HG02870 (cell line): ENCODE data around the gene TMEM231.
A peak's percentile ranks its signal among the peaks of the same experiment; 100 is the strongest.
"Not testable (repeated sequence)": the region's sequence is repeated elsewhere in the genome, so short reads cannot be mapped to it uniquely, and the experiment has no call there.

Source experiments
- ATAC-seq: cut with Tn5 transposase; IDR thresholded peaks from one replicate; pipeline ENCODE4 v1.9.1; 2021; ENCODE audit warnings: mild to moderate bottlenecking, moderate library complexity; ENCODE audit not compliant: unreplicated experiment

The TMEM231 gene

DNA sequence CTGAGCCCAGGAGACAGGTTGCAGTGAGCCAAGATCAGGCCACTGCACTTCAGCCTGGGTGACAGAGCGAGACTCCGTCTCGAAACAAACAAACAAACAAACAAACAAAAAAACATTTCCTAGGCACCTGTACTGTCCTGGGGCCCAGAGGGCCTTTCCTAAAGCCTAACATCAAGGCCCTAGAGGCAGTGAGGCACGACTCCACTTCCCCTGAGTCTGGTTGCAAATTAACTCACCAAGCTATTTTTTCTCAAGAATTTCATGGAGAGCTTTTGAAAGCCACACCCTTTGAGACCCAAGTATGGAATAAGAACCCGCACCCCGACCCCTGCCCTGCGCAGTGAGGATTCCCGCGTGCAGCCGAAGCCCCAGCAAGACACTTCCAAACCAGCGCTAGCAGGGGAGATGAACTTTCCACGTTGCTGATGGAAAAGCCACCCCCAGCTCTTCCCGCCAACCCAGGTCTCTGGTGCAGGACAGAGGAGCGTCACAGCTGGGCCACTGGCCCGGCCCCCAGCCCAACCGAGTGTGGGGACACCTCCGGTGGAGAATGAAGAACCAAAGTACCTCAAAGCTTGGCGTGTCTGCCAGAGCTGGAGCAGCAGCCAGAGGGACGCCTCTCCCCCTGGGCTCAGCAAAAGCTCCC is 21.4 kb downstream of the TMEM231 start:
- ATAC-seq, result no peak

DNA sequence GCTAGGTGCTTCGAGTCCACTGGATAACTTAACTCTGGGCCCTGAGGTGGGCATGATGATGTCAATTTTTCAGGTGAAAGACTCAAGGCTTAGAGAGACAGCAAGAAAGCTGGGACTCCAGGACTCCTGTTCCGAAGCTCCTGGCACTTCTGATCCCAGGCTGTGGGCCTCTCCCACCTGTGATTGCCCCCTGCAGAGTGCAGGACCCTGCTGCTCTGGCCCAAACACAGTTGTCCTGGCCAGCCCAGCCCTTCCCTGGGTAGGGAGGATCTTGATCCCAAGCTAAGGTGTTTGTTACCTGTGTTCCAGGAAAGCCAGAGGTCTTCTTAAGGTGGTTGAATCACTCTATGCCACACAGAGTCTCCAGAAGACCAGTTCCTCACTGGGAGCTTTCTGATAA is 23.3 kb downstream of the TMEM231 start:
- no peak for ATAC-seq

DNA sequence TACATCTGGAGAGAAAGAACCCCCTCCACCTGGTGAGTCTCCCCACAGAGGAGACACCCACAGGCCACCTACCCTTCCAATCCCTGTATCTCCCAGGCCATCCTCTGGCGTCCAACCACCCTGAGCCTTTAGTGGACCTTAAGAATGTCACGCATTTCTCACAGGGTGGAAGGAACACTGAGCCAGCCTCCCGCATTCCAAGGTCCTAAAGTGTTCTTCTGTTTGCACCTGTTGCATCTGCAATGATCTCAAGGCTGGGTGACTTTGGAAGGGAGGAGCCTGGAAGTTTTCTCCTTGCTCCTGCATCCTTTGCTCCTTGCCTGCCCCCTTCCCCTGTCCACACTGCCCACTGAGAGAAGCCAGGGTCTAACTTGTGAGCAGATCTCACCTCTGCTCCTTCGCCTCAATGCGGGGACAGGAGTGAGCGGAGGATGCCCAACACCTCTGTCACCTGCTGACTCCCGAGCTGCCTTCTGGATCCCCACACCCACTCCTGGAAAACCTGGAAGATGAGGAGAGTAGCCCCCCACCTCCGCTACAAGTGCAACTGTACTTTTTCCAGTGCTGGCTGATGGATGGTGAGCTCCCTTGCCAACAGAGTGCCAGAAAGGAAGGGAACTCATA is 23.8 kb downstream of the TMEM231 start:
- no peak for ATAC-seq

GRCh38 chr16:75529959-75530358 is 26.1 kb downstream of the TMEM231 start:
- ATAC-seq, result no peak

DNA sequence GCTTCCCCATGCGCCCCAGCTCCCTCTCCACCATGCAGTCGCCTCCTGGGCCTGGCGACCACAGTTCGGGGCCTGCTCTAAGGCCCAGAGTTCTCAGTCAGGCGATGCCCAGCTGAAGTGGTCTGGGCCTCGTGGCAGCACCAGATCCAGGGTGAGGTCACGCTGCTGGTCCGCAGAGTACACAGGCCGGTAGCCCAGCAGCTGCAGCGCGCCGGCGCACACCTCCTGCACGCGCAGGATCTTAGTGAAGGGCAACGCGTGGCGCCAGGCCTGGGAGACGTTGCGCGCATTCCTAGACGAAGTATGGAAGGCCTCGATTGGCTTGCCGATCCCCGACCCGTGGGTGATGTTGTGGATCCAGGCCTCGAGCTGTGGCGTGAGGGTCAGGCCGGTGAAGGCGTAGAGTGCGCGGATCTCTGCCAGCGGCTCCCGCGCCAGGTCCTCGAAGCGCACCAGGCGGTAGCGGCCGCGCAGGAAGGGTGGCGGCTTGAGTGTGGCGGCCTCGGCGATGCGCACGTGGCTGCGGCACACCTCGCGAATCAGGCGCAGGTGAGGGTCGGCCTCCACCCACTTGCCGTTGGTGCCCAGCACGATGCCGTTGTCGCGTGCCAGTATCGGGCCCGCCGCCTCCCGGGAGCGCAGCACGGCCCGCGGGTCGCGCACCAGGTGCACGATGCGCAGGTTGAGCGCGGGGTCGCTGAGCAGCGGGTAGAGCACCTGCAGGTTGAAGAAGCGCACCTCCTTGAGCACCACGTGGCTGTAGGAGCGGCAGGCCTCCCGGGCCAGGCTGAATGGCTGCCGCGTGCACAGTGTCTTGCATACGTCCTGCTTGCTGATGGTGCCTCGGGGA is 26.8 kb downstream of the TMEM231 start:
- ATAC-seq, result no peak

GRCh38 chr16:75527825-75528299 is 28.2 kb downstream of the TMEM231 start:
- no peak for ATAC-seq

DNA sequence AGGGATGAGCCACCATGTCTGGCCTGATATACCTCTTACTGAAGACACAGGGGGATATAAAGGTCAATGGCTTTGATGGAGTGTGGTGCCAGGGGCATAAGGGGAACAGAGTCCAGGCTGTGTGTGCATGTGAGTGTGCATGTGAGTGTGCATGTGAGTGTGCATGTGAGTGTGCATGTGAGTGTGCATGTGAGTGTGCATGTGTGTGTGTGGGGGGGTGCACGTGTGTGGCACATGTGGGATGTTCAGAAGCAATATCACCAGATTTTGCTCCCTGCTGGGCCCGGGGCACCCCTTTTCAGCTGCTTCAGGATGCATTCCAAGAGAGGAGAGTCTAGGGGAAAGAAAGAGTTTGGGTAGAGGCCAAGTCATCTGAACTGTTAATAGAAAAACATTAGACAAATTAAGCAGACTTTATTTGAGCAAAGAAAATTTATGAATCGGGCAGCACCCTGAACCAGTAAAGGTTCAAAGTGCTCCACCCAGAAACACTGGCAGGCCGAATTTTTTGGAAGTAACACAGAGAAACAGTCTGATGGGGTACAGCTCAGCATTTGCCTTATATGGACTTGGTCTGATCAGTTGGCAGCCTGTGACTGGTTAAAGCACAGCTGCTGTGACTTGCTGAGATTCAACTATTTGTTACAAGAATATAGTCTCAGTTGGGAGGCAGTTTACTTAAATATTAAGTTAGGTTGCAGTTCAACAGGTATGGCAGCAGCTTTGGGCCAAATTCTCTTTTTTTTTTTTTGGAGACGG is 29.8 kb downstream of the TMEM231 start:
- no peak for ATAC-seq

DNA sequence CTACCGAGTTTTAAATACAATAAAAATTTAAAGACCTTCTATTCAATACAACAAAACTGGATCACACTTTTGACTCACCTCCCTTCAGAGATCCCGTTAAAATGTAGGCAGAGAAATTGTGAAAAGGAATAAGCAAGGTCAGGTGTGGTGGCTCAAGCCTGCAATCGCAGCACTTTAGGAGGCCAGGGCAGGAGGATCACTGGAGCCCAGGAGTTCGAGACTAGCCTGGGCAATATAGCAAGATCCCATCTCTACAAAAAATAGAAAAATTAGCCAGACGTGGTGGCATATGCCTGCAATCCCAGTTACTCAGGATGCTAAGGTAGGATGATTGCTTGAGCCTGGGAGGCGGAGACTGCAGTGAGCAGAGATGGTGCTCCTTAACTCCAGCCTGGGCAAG is 36.9 kb downstream of the TMEM231 start:
- ATAC-seq, result no peak

DNA sequence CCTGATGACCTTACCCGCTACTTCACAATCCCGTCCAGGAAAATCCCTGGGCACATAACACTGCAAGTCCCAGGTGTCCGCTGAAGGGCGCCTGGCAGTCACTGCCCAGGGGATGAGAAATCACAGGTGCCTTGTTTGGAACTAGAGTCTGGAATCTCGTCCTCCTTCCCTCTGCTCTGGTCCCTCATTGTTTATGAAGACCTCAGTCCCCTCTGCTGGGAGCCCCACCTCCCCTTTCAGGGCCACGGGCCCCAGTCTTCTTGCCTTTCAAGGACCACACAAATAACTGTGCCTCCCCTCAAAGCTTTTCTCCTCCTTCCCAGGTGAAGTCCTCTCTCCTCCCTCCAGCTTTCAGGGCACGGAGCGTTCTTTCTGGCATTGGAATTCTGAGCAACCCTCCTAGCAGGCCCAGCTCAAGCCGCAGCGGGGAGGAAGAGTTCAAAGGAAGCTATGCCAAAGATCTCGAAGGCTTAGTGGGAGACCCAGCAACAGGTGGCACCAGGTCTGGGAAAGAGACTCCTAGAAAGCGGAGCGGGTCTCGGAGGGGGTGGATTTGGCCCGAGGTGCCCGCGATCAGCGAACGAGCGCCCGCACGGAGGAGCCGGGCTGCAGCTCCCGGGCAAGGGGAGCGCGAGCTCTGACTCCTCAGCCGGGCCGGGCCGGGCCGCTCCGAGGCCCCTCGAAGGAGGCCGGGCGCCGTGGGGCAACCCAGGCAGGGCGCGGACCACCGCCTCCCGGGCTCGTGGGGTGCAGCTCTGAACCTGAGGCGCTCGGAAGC is 39.7 kb downstream of the TMEM231 start:
- ATAC-seq, result peak; percentile 15

DNA sequence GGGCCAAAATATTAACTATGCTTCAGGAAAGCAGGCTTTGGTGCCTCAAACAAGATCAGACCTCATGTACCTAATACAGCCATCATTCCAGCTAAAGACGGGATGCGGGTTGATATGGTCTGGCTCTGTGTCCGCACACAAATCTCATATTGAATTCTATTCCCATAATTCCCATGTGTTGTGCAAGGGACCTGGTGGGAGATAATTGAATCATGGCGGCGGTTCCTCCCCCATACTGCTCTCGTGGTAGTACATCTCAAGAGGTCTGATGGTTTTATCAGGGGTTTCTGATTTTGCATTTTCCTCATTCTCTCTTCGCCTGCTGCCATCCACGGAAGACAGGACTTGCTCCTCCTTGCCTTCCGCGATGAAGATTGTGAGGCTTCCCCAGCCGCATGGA is 41.8 kb downstream of the TMEM231 start:
- ATAC-seq, result no peak

GRCh38 chr16:75506574-75506973 is 49.5 kb downstream of the TMEM231 start:
- ATAC-seq, result no peak

DNA sequence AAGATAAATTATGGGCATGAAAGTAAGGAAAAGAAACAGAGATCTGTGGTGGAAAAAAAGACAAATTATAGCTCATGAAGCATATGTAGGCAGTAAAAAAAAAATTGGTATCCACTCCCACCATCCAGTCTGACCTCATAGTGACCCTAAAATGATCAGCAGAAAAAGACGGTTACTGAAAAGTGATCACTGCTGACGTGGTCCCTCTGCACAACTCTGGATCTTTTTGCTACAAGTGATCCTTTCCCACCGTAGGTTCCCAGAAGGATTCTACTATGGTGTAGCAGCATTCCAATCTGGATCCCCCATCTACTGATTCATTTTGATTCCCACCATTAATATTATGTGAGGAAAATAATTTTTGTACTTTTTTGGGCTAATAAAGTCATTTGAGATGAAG is 49.9 kb downstream of the TMEM231 start:
- ATAC-seq, result no peak

- ATAC-seq, result no peak
Observed at GRCh38 chr16:75503801-75504200, 52.3 kb downstream of the TMEM231 start.

DNA sequence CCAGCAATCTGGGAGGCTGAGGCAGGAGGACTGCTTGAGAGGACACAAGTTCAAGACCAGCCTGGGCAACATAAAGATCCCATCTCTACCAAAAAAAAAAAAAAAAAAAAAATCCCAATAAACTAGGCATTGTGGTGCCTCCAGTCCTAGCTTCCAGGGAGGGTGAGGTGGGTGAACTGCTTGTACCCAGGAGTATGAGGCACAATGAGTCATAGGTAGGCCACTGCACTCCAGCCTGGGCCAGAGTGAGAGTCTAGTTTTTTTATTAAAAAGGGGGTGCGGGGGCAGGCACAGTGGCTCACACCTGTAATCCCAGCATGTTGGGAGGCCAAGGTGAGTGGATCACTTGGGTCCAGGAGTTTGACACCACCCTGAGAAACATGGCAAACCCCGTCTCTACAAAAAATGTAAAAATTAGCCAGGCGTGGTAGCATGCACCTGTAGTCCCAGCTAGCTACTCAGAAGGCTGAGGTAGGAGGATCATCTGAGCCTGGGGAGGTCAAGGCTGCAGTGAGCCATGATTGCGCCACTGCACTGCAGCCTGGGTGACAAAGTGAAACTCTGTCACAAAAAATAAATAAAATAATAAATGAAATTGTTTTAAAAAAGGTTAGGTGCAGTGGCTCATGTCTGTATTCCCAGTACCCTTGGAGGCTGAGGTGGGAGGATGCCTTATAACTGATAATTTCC is 53.0 kb downstream of the TMEM231 start:
- ATAC-seq, result no peak

DNA sequence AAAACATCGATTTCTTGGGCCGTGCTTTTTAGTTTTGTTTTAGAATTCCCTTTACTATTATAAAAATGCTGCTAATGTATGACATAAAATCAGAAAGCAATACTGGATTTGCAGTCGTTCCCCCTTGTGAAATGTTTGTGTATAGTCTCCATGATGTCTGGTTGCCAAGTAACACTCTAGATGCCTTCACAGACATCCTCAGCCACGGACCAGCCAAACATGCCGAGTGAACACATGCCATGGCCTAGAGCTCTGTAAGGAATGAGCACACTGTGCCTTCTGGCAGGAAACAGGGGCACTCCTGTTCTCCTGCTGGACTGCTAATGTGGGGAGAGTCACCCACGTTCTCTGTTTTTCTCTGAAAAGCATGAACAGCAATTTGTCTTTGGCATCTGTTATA is 54.2 kb downstream of the TMEM231 start:
- not testable (repeated sequence) for ATAC-seq

GRCh38 chr16:75501359-75501758 is 54.7 kb downstream of the TMEM231 start:
- ATAC-seq, result no peak

- not testable (repeated sequence) for ATAC-seq
Observed at GRCh38 chr16:75498605-75499322, 57.3 kb downstream of the TMEM231 start.

GRCh38 chr16:75497558-75497957 is 58.5 kb downstream of the TMEM231 start:
- no peak for ATAC-seq

DNA sequence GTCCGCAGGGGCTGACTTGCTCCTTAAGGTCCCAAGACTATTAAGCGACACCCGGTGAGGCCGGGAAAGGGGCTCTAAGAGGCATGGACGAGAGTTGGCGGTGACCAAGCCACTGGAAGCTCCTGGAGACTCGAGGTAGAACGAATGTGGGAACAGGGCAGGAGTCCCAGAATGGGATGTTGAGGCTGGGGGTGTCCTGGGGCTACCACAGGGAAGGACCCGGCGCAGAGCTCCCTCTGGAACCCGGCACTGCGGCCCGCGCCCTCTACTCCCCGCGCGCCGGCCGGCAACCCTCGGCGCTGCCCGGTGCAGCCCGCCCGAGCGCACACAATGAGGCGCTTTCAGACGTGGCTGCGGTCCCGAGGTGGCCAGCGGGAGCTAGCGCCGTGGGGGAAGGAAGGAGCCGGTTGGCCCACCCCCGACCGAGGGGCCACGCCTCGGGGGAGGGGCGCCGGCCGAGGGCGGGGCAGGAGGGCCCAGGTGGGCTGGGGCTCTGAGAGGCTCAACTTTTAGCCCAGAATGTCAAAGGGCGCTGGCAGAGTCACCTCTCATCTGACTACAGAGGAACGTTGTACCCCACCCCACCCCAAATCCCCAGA is 60.9 kb downstream of the TMEM231 start, which contains the start of gene CHST6:
TSS of gene CHST6 (minus strand) at position 366 of the 599 bp plus-strand sequence. CDS start 15,613 bp downstream, outside the sequence.
- peak; percentile 79 for ATAC-seq
